ENCODE results near the gene BAIAP3.

DNA sequence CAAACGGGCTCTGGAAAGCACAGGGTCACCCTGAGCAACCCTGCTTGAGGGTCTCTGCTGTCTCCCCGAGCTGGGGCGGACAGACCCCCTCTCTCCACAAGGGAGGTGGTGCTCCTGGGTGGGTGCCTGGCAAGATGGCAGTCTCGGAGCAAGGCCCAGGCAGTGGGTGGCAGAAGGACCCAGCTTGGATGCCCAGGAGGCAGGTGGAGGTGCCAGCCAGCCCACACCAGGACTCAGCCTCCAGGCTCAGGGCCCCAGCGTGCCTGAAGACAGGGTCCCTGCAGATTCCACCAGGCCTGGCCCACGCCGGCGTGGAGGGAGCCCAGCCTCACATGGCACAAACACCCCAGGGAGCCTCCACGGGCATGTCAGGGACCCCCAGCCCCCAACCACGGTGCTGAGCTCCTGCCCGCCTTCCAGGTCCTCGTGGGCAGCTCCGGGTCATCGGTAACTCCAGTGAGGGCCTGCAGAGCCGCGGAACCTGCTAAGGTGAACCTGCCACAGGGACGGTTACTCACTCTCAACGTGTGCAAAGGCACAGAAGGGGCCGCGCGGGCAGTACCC lies 60.2 kb downstream of the BAIAP3 start:
- TF ChIP-seq, protein P1, sequence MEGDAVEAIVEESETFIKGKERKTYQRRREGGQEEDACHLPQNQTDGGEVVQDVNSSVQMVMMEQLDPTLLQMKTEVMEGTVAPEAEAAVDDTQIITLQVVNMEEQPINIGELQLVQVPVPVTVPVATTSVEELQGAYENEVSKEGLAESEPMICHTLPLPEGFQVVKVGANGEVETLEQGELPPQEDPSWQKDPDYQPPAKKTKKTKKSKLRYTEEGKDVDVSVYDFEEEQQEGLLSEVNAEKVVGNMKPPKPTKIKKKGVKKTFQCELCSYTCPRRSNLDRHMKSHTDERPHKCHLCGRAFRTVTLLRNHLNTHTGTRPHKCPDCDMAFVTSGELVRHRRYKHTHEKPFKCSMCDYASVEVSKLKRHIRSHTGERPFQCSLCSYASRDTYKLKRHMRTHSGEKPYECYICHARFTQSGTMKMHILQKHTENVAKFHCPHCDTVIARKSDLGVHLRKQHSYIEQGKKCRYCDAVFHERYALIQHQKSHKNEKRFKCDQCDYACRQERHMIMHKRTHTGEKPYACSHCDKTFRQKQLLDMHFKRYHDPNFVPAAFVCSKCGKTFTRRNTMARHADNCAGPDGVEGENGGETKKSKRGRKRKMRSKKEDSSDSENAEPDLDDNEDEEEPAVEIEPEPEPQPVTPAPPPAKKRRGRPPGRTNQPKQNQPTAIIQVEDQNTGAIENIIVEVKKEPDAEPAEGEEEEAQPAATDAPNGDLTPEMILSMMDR (IDR thresholded peaks at IDR 0.05; ENCODE audit: low read depth, low read length, poor library complexity, severe bottlenecking) = no peak
- TF ChIP-seq EZH2phosphoT487 (IDR thresholded peaks at IDR 0.05; ENCODE audit: borderline replicate concordance, low read length) = no peak

Data from DOHH2 (cell line).